Activated CD4-positive, alpha-beta memory T cell treated with anti-CD3 and anti-CD28 coated beads for 36 hours (primary cell): Measurements from ENCODE around the gene HHATL. TPM values are rescaled to one million over a fixed set of nuclear protein-coding genes. Genes with fewer than 3 reads are reported as not detected.

Experiments used
- total RNA-seq, 2 experiments: library from RNA; stranded (reverse); gene quantifications; one replicate each; pipeline ENCODE4 v1.2.3, GENCODE V29; 2021

HHATL gene
- total RNA-seq, 2 experiments from 2014 or later, result not detected

Other genes with a start within 250 kb of the HHATL start
- gene VIPR1, start 200.2 kb downstream of the HHATL start, total RNA-seq, result 1 to 10 TPM; 5.9 to 6.5 TPM
- gene SEC22C, start 120.8 kb downstream of the HHATL start, total RNA-seq, result 10 to 100 TPM; 47.0 to 49.2 TPM
- gene SS18L2, start 111.9 kb downstream of the HHATL start, total RNA-seq, result 10 to 100 TPM; 58.0 to 59.3 TPM
- 10 to 100 TPM; 65.9 to 73.9 TPM for gene NKTR, start 102.1 kb downstream of the HHATL start, total RNA-seq
- 1 to 10 TPM; 1.0 to 1.1 TPM for gene ZBTB47, start 49.1 kb downstream of the HHATL start, total RNA-seq
- gene KLHL40, start 17.3 kb downstream of the HHATL start, total RNA-seq, result not detected
- gene CCDC13, start 70.5 kb upstream of the HHATL start, total RNA-seq, result under 1 TPM in 1 of 2 experiments, not detected in 1; 0.76 TPM
- gene HIGD1A, start 101.7 kb upstream of the HHATL start, total RNA-seq, result 10 to 100 TPM; 63.7 to 68.4 TPM
- under 1 TPM; 0.44 to 0.74 TPM for gene ACKR2, start 106.6 kb upstream of the HHATL start, total RNA-seq
- gene CYP8B1, start 173.1 kb upstream of the HHATL start, total RNA-seq, result not detected
- under 1 TPM; 0.39 to 0.64 TPM for gene ZNF662, start 203.3 kb upstream of the HHATL start, total RNA-seq